Muscle layer of duodenum (tissue), 2 donors: ENCODE measurements around the gene NUDCD3.

ENCODE experiments used
- H3K27ac ChIP-seq: one replicate; pipeline ENCODE4 v1.7.0; 2013; ENCODE audit warnings: mild to moderate bottlenecking, low read length
- H3K27me3 ChIP-seq: one replicate; pipeline ENCODE4 v1.7.0; 2013; ENCODE audit warnings: low read depth, mild to moderate bottlenecking, control low read depth, low read length
- H3K36me3 ChIP-seq, 2 donors: one replicate each; pipeline ENCODE4 v1.7.0; 2013; ENCODE audit warnings: low read length in 2 of 2, control low read depth in 1 of 2, mild to moderate bottlenecking in 1 of 2; ENCODE audit not compliant: insufficient read depth in 2 of 2, control insufficient read depth in 1 of 2
- H3K4me1 ChIP-seq, 2 donors: one replicate each; pipeline ENCODE4 v1.7.0; 2013; ENCODE audit warnings: low read length in 2 of 2, mild to moderate bottlenecking in 2 of 2, control low read depth in 1 of 2, moderate library complexity in 1 of 2; ENCODE audit not compliant: insufficient read depth in 2 of 2, control insufficient read depth in 1 of 2
- H3K4me3 ChIP-seq, 2 donors: one replicate each; pipeline ENCODE4 v1.7.0; 2013; ENCODE audit warnings: low read length in 2 of 2, low read depth in 1 of 2, mild to moderate bottlenecking in 1 of 2
- H3K9me3 ChIP-seq, 2 donors: one replicate each; pipeline ENCODE4 v1.7.0; 2013; ENCODE audit warnings: low read length in 2 of 2, control low read depth in 1 of 2, mild to moderate bottlenecking in 1 of 2; ENCODE audit not compliant: control insufficient read depth in 1 of 2
- donor health status: healthy.

Gene NUDCD3

DNA sequence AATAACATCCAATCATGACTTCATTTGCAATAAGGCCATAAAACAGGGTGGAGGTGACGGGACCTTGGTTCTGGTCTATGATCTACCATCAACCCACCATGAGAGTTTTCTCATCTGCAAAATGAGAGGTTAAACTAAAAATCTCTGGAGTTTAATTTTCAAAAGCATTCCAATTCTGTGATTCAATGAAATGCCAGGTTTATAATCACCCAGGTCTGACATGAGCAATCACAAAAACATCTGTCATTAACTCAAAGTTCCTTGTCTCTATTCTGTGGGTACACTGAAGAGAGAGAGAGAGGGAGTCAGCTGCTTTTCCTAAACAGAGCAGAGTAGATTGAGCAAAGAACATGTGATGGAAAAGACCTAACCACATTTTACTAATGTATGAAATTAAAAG lies 75.4 kb downstream of the NUDCD3 start:
- peaks cover 16 to 20% of the 10 kb centered on the region in 2 donors for H3K36me3 ChIP-seq
- H3K4me1 ChIP-seq = no peaks in the 10 kb centered on the region
- H3K4me3 ChIP-seq = no peak overlapping the region
- H3K9me3 ChIP-seq = peaks cover 0 to 6% of the 10 kb centered on the region in 2 donors
- no peak overlapping the region for H3K27ac ChIP-seq
- H3K27me3 ChIP-seq = no peaks in the 10 kb centered on the region

DNA sequence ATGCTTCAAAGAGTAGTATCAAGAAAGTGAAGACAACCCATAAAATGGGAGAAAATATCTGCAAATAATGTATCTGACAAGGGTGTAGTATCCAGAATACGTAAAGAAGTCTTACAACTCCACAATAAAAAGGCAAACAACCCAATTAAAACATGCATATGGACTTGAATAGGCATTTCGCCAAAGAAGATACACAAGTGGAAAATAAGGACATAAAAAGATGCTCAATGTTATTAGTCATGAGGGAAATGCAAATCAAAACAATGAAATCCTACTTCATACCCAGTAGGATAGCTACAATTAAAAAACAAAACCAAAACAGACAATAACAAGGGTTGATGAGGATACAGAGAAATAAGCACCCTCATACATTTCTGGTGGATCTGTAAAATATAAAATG lies 79.2 kb downstream of the NUDCD3 start:
- H3K4me1 ChIP-seq = peaks cover 0 to 3% of the 10 kb centered on the region in 2 donors
- H3K4me3 ChIP-seq = no peak overlapping the region
- no peaks in the 10 kb centered on the region for H3K27me3 ChIP-seq
- no peak overlapping the region for H3K27ac ChIP-seq
- H3K9me3 ChIP-seq = peaks cover 0 to 6% of the 10 kb centered on the region in 2 donors
- H3K36me3 ChIP-seq = peaks cover 5 to 7% of the 10 kb centered on the region in 2 donors

DNA sequence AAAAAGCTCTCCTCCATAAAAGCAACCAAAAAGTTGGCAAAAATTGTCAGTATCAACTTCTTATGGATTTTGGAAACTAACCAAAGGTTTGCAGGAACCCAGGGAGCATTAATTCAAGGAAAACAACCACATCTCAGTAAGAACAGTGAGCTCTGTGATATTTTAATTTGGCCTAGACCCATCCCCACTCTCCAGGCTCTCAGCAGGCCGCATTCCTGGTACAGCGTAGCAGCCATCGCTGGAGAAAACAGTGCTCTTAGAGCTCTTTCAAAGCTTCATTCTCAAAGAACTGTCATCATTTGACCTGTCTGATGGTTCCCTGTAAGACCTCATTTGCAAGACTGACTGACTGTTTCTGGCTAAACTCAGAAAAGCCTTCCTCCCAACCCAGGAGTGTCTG lies 81.9 kb downstream of the NUDCD3 start:
- Histone ChIP-seq H3K4me3 (no peak overlapping the region), H3K27me3 (no peaks in the 10 kb centered on the region), H3K27ac (no peak overlapping the region), H3K36me3 (peaks cover 13 to 16% of the 10 kb centered on the region in 2 donors), H3K9me3 (peaks cover 0 to 6% of the 10 kb centered on the region in 2 donors), H3K4me1 (peaks cover 0 to 3% of the 10 kb centered on the region in 2 donors)

DNA sequence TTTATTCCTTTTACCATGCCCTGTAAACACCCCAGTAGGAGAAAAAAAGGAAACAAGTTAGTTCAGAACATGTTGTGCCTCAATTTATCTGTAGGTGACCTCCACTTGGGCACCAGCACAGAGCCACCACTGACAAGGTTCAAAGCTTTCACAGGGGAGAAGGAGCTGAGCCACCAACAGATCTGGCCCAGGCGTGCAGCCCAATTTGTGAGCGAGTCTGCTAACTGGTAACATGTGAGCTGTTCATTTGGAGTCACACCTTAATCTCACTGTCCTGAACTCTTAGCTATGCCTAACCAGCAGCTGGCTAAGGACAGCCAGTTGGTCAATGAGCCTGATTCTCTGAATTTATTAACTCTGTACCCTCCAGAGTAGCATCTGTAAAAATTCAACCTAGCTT lies 86.7 kb downstream of the NUDCD3 start:
- Histone ChIP-seq H3K27me3 (no peaks in the 10 kb centered on the region), H3K4me3 (no peak overlapping the region), H3K36me3 (peaks cover 23 to 24% of the 10 kb centered on the region in 2 donors), H3K27ac (no peak overlapping the region), H3K9me3 (no peaks in the 10 kb centered on the region), H3K4me1 (peaks cover 0 to 3% of the 10 kb centered on the region in 2 donors)

DNA sequence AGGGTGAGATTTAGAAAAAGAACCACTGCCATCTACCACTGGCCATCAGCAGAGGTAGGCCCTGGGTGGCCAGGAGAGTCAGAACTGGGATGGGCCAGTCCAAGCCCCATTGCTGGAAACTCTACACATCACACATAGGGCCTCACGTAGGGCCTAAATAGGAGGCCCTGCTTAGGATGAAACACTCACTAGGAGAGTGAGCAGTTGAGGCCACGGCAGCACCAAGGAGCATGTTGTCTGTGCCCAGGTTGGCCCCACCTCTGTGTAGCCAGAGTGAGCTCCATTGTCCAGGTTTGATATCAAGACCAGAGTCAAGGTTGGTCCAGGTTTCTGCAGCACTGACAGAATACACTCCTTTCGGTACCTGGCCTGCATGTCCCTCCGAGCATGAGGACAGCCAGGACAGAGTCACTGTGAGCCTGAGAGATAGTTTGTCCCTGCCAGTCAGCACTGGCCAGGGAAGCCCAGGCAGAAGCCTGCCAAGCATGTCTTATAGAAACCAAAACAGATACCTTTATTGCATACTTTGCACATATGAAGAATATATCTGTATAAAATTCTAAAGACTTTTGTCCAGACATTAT lies 87.2 kb downstream of the NUDCD3 start:
- H3K4me3 ChIP-seq = no peak overlapping the region
- H3K36me3 ChIP-seq = peaks cover 23 to 24% of the 10 kb centered on the region in 2 donors
- H3K27ac ChIP-seq = no peak overlapping the region
- peaks cover 0 to under 1% of the 10 kb centered on the region in 2 donors for H3K4me1 ChIP-seq
- H3K27me3 ChIP-seq = no peaks in the 10 kb centered on the region
- no peaks in the 10 kb centered on the region for H3K9me3 ChIP-seq

DNA sequence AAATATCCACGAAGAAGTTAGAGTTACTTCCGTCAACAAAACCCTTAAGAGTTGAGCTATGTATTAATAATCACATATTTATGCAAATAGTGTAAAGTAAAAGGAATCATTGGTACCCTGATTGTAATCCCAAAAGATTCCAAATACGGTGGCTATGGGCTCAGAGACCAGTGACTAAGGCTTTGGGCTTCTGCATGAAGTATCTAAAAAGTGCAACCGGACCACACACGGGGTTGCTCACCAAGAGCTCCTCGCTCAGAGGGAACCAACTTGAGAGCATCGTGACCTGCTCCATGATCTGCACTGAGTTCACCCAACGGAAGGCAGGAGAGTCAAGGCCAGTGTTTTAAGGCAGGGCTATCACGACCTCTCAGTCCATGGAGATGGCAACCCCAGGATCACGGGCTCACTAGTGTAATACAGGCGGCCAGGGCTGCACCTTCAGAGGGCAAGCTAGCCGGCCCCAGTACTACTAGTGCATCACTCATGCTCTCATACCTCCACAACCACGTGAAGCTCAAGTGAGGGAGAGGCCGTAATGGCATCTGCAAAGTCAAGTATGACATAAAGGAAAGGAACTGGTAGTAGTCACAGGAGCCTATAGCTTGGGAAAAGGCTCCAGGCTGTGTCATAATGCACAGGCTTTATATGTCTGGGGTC lies 87.9 kb downstream of the NUDCD3 start:
- Histone ChIP-seq H3K4me1 (no peaks in the 10 kb centered on the region), H3K27me3 (no peaks in the 10 kb centered on the region), H3K27ac (no peak overlapping the region), H3K36me3 (peaks cover 23 to 24% of the 10 kb centered on the region in 2 donors), H3K9me3 (no peaks in the 10 kb centered on the region), H3K4me3 (no peak overlapping the region)

DNA sequence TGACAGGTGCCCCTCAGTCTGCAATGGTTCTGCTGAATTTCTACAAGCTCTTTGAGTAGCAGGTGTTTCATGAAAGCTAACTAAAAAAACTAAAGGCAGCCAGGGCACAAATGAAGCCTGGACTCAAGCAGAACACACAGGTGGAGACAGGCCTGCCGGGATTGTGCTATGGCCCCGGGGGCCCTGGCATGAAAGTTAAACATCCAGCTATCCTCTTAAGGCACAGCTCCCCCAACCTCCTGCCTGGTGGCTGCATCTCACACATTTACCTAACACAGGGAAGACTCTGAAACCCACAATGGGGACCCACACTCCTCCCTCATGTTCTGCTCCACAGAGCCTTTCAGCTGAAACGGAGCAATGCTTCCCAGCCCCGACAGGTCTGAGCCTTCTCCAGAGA lies 88.8 kb downstream of the NUDCD3 start:
- Histone ChIP-seq H3K27ac (no peak overlapping the region), H3K4me1 (no peaks in the 10 kb centered on the region), H3K36me3 (peaks cover 23 to 24% of the 10 kb centered on the region in 2 donors), H3K4me3 (no peak overlapping the region), H3K9me3 (no peaks in the 10 kb centered on the region), H3K27me3 (no peaks in the 10 kb centered on the region)

DNA sequence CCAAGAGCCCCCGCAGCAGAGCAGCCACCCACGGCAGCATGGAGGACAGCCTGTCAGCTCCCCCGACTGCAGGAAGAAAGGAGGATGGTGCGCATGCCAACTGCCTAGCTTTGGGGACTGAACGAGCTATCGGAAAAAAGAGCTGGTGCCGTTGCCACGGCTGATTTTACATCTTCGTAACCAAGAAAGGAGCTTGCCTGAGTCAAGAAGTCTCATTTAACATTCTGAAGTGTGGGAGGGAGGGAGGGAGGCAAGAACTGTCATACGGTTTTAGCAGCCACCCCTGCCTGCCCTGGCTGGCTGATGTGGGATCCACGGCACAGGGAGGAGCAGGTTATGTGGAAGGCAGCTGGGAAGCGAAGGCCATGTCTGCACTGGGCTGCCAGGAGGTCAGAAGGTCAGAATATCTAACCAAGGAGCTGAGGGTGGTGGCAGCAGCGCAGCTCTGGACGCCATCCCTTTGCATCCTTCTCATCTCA lies 90.4 kb downstream of the NUDCD3 start:
- H3K36me3 ChIP-seq = peaks cover 23 to 24% of the 10 kb centered on the region in 2 donors
- H3K4me1 ChIP-seq = no peaks in the 10 kb centered on the region

DNA sequence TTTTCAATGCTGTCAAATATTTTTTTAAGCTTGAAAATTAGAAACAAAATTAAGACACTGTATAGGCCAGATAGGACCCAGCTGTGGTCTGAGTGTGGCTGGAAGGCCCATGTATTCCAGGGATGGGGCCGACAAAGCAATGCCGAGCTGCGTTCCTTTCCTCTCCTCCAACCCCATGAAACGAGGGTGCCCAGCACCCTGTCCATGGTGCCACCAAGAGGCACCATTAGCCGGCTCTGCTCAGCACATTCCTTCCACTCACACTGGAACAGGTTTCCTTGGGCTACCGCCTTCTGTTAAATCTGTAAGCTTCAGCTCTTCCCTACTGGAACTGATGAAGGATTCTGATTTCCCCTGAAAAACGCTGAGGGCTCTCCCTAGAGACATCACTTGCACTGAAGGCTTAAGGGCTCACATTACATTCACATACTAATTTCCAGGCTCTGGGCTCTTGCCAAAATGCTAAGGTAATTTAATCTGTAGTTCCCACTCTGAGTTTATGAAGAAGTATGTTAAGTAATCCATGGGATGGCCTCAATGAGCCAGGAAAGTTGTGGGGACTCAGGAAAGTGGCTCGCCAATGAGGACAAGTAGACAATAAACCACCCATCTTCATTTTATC lies 91.4 kb downstream of the NUDCD3 start:
- Histone ChIP-seq H3K36me3 (peaks cover 22 to 24% of the 10 kb centered on the region in 2 donors), H3K27me3 (no peaks in the 10 kb centered on the region), H3K4me1 (no peaks in the 10 kb centered on the region), H3K27ac (no peak overlapping the region), H3K9me3 (no peaks in the 10 kb centered on the region), H3K4me3 (no peak overlapping the region)

More for the DNA sequence above, 90.4 kb downstream of the NUDCD3 start:
- Histone ChIP-seq H3K27ac (no peak overlapping the region), H3K27me3 (no peaks in the 10 kb centered on the region), H3K9me3 (no peaks in the 10 kb centered on the region), H3K4me3 (no peak overlapping the region)

DNA sequence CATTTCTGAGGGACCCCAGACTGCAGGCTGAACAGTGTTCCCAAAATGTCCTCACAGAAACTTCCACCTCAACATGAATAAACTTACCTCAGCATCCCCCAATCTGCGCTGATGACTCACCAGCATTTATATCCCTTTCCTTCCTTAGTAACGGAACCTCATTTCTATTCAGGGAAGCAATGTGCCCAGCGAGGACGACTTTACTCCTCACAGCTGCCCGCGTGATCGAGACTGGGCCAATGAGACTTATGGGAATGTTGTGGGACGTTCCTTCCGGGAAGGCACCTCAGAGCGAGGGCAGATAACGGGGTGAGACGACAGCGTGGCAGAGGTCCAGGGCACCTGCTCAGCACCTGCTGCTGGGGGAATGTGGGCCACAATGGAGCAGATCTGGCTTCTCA lies 91.9 kb downstream of the NUDCD3 start:
- Histone ChIP-seq H3K4me1 (no peaks in the 10 kb centered on the region), H3K27me3 (no peaks in the 10 kb centered on the region), H3K36me3 (peaks cover 22 to 23% of the 10 kb centered on the region in 2 donors), H3K27ac (no peak overlapping the region), H3K9me3 (no peaks in the 10 kb centered on the region), H3K4me3 (no peak overlapping the region)

DNA sequence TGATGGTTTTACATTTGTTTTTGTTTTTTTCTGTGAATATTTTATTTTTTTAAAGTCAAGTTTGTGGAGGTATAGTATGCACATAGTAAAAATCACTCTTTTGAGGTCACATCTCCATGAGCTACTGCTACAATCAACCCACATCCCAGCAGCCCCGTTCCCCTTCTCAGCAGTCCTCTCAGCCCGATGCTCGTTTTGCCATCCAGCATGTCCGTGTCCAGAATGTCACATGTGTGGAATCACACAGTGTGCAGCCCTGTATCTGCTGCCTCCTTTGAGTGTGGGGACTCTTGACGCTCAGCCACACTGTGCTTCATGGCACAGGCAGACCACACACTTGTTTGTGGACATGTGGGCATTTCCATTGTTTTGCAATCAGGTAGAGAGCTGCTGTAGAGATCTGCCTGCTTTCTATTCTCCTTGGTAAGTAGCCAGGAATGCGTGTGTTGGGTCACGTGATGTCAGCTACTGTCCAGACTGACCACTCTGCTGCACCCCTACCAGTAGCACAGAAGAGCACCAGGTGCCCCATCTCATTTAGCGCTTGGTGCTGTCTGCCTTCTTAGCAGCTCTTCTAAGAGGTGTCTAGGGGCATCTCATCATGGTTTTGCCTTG lies 93.4 kb downstream of the NUDCD3 start:
- Histone ChIP-seq H3K27me3 (no peaks in the 10 kb centered on the region), H3K4me3 (no peak overlapping the region), H3K4me1 (no peaks in the 10 kb centered on the region), H3K27ac (no peak overlapping the region), H3K36me3 (peaks cover 11 to 14% of the 10 kb centered on the region in 2 donors), H3K9me3 (no peaks in the 10 kb centered on the region)
